Muscle of back (tissue), 11 donors: ENCODE measurements around the gene NGEF. TPM values are rescaled to one million over a fixed set of nuclear protein-coding genes. Genes with fewer than 3 reads are reported as not detected.

Experiments used
- DNase-seq, 3 donors: peaks; one replicate each; pipeline versions ENCODE4 v3.0.0 to v3.0.0-alpha.2; 2013
- polyA plus RNA-seq, 10 donors: library from polyadenylated mRNA; unstranded; fragments of 120-200 nt; gene quantifications; one replicate each; pipeline ENCODE4 v1.2.1, GENCODE V29; 2013; ENCODE audit not compliant: insufficient read length in 10 of 10

The NGEF gene
- polyA plus RNA-seq, 10 donors = 1.2 to 5.1 (median 2.0) TPM

- DNase-seq = no peak
These were observed 112.0 kb downstream of the NGEF start for GRCh38 chr2:232900811-232901735.

- peak; percentile 42 to 65 (median 44) for DNase-seq
These were observed 114.2 kb downstream of the NGEF start for GRCh38 chr2:232898592-232899543.

DNA sequence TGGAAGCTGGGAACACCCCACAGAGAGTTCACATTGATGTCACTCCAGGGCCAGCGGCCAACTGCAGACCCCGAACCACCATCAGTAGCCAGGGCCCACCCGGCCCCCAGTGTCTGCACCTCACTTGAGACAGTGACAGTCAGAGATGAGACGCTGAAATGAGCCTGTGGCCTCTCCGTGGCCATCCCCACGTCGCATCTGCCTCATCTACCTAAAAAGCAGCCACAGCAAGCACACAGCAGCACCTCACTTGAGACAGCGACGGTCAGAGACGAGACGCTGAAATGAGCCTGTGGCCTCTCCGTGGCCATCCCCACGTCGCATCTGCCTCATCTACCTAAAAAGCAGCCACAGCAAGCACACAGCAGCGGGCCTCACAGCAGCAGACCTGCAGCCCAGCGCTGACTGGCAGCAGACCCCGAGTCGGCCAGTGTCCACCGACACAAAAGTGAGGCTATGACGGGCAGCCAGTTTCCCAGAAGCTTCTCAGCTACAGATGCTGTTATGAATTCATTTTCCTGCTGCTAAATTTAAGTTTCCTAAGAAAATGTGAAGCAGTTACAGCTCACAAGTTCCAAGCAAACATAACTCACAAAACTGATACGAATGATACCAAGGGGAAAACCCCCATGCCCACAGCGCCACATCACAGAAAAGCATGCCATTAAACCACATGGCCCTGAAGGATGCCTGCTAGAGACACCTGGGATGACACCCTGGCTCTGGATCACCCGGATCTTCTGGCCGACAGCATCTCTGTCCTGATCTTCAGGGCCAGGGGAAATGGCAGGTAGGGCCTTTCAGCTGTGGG is 115.3 kb downstream of the NGEF start:
- DNase-seq = no peak

- no peak for DNase-seq
These were observed 116.1 kb downstream of the NGEF start for GRCh38 chr2:232896720-232897597.

DNA sequence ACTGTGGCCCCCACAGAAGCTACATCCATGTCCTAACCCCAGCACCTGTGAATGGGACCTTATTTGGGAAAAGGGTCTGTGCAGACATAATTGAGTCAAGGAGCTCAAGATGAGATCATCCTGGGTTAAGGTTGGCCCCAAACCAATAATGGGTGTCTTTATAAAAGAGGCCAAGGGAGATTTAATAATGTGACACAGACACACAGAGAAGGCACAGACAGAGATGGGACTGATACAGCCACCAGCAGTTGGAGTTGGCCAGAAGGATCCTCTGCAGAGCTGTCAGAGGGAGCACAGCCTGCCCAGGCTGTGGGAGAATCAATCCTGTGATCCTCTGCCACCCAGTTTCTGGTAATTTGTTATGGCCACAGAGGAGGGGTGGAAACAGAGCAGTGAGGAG is 116.9 kb downstream of the NGEF start:
- no peak for DNase-seq

- no peak for DNase-seq
These were observed 118.3 kb downstream of the NGEF start for GRCh38 chr2:232894746-232895145.

DNA sequence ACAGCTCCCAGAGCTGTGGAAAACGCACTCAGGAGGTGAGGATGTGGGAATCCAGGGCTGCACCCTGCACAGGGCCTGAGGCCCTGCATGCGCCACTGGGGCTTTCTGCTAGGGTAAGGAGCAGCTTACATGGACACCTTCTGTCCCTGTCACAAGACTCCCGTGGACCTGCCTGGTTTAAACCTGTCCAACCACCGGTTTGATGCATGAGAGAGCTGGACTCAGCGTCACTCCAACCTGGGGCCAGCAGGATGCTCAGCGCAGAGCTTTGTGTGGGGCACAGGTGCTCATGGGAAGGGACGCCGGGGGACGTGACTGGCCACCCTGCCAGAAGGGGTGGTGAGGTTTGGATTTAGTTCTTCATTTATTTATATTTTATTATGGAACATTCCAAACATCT is 118.8 kb downstream of the NGEF start:
- no peak for DNase-seq

DNA sequence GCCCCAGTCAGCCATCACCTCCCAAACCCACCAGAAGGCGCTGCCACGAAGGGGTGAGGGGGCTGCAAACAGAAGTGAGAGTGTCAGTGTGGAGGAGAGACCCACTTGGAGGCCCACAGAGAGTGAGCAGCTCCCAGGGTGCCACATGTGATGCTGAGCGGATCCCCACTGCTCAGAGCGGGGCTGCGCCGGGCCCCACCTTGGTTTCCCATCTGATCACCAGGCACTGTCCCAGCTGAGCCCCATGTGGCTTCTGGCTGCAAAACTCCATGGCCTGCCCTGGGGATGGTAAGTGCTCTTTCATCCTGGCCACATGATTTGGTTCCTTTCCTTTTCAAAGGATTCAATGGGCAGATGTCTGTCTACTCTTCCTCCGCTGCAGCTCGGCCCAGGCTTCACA is 119.2 kb downstream of the NGEF start:
- no peak for DNase-seq

GRCh38 chr2:232892843-232893242 is 120.2 kb downstream of the NGEF start:
- DNase-seq = no peak

DNA sequence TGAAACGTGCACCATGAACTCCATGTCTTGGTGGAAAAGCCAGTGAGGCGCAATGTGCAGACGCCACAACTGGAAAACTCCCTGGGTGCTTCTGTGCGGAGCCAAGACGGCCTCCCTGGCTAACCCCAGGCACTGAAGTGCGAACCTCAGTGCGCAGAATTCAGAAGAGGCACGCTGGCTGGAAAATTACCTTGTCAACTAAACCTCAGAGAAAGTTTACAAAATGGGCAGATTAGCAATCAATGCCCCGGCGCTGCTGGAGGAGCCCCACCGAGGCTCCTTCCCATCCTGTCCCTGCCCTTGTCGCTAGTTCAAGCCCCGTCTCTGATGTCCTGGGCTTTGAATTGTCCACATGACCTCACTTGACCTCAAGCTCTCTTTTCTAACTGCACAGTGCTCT is 120.8 kb downstream of the NGEF start:
- no peak for DNase-seq

DNA sequence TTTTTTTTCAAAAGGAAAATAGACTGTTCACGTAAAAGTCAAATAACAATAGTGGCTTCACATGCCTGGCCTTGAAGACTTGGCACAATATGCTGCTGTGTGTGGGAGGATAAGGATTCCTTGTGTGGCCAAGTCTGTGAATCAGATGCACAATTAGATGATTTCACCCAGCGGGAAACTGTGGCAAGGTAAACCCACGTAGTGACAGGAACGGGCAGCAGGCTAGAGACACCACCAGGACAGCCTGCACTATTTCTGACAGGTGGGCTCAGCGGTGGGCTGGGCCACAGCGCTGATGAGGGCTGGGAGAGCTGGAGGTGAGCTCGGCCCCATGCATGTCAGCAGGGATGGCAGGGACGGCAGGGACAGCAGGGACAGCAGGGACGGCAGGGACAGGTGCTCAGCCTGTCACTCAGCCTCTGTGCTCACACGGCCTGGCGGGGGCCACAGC is 121.4 kb downstream of the NGEF start:
- peak in 1 of 3 donors; percentile 5 for DNase-seq

DNA sequence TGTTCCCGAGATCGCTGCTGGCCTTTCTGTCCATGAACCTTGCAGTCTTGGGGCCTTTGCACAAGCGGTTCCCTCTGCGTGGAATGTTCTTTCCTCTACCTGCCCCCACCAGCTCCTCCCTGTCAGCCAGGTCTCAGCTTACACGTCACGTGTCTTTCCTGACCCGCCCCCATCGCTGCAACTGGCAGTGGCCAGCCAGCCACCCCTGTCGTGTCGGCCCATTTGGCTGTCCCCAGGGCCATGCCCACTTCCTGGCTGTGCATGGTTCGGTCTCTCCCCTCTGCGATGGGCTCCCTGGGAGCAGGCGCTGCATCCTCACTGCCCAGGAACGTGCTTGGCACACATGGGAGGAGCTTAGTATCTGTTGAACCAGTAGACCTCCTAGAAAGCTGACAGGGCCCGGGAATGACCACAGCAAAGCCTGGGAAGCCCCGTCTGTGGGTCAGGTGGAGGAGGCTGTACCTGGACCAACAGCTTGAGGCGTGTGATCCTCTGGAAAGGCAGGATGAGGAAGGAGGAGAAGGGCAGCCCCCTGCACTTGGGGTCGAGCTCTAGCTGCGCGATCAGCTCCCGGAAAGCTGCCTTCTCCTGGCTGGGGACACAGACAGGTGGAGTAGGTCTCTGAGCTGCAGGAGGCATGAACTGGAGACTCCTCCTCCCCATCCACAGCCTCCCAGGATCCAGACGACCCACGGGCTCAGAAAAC is 122.0 kb downstream of the NGEF start:
- DNase-seq = peak in 1 of 3 donors; percentile 3

GRCh38 chr2:232890536-232890895 is 122.5 kb downstream of the NGEF start:
- DNase-seq = no peak

DNA sequence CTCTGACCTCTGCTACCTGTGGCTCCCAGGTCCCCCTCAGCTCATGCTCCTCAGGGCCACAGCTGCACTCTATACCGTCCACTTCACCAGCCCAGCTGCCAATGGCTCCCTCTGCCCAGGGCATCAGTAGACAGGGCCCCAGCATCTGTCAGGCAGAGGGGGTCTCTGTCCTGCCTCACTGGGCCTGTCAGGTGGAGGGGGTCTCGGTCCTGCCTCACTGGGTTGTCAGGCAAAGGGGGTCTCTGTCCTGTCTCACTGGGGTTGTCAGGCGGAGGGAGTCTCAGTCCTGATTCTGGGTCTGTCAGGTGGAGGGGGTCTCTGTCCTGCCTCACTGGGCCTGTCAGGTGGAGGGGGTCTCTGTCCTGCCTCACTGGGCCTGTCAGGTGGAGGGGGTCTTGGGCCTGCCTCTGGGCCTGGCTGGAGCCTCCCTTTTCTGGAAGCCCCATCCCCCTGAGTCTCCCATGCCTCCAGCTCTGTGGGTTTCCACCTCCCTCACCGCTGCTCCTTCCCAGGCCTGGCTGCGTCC is 123.1 kb downstream of the NGEF start:
- DNase-seq = no peak

DNA sequence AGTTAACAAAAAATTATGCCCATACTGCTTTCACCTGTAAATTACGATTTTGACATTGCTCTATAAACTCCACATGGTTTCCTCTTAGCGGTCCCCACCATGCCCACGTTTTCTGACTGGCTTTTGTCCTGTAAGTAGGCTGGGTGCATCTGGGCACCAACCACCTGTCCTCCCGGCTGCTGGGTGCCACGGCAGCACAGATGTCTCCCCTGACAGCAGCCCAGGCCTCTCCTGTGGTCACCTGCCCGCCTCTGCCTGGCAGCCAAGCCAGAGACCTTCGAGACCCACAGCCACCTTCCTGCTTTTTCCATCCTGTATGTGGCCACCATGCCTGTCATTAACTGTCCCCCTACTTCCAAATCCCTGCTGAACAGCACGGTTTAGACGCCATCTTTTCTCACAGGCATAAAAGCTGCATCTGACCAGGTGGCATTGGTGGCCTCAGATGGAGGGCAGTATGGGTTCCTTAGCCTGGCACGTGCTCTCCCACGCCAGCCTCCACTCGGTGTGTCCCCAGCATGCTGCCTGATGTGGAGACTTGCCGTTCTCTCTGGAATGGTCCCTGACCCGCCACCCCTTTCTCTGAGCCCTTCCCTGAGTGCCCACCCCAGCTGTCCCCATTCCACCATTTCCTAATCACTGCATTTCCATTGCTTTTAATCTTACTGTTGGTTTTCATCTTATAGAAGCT is 124.1 kb downstream of the NGEF start:
- DNase-seq = no peak

- DNase-seq = no peak
These were observed 124.8 kb downstream of the NGEF start for GRCh38 chr2:232888099-232888836.

- no peak for DNase-seq
These were observed 125.7 kb downstream of the NGEF start for GRCh38 chr2:232887171-232887850.

- DNase-seq = no peak
These were observed 126.4 kb downstream of the NGEF start for GRCh38 chr2:232886632-232887031.
